A673 (cell line): ENCODE data around the gene RABGAP1L.
"Not testable (repeated sequence)": the region's sequence is repeated elsewhere in the genome, so short reads cannot be mapped to it uniquely, and the experiment has no call there.

ENCODE experiments used
- EZH2 ChIP-seq: fragments of 200-600 bp; sonication (generic); IDR thresholded peaks from 2 replicates; pipeline ENCODE4 v1.6.1; 2017; ENCODE audit warnings: borderline replicate concordance, low read depth, mild to moderate bottlenecking, mixed read lengths, antibody characterized with exemption, low read length; ENCODE audit not compliant: poor library complexity, severe bottlenecking
- TF ChIP-seq, protein P1 (sequence below): fragments of 300-800, 200-600 bp; sonication (generic); conservative IDR thresholded peaks from 2 replicates; pipeline ENCODE4 v1.5.1; 2017; ENCODE audit warnings: low read depth, mild to moderate bottlenecking, antibody characterized with exemption, low read length, moderate library complexity, mixed read lengths

DNA sequence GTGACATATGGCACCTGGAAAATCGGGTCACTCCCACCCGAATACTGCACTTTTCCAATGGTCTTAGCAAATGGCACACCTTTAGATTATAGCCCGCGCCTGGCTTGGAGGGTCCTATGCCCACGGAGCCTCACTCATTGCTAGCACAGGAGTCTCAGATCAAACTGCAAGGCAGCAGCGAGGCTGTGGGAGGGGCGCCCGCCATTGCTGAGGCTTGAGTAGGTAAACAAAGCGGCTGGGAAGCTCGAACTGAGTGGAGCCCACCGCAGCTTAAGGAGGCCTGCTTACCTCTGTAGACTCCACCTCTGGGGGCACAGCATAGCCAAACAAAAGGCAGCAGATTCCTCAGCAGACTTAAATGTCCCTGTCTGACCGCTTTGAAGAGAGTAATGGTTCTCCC, 458.6 kb downstream of the RABGAP1L start:
- TF ChIP-seq, protein P1, sequence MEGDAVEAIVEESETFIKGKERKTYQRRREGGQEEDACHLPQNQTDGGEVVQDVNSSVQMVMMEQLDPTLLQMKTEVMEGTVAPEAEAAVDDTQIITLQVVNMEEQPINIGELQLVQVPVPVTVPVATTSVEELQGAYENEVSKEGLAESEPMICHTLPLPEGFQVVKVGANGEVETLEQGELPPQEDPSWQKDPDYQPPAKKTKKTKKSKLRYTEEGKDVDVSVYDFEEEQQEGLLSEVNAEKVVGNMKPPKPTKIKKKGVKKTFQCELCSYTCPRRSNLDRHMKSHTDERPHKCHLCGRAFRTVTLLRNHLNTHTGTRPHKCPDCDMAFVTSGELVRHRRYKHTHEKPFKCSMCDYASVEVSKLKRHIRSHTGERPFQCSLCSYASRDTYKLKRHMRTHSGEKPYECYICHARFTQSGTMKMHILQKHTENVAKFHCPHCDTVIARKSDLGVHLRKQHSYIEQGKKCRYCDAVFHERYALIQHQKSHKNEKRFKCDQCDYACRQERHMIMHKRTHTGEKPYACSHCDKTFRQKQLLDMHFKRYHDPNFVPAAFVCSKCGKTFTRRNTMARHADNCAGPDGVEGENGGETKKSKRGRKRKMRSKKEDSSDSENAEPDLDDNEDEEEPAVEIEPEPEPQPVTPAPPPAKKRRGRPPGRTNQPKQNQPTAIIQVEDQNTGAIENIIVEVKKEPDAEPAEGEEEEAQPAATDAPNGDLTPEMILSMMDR: not testable (repeated sequence)
- not testable (repeated sequence) for TF ChIP-seq EZH2
